HG03378 (cell line): Measurements from ENCODE around the gene A3GALT2.

Source experiments
- ATAC-seq: cut with Tn5 transposase; IDR thresholded peaks from one replicate; pipeline ENCODE4 v1.9.1; 2021; ENCODE audit warnings: mild to moderate bottlenecking, moderate library complexity; ENCODE audit not compliant: unreplicated experiment

The A3GALT2 gene

GRCh38 chr1:33350611-33351280, 29.8 kb upstream of the A3GALT2 start:
- no peak for ATAC-seq

GRCh38 chr1:33349778-33350610, 29.1 kb upstream of the A3GALT2 start:
- peak; percentile 54 for ATAC-seq

GRCh38 chr1:33349081-33349759, 28.3 kb upstream of the A3GALT2 start:
- ATAC-seq, result peak; percentile 10

GRCh38 chr1:33348676-33349080, 27.8 kb upstream of the A3GALT2 start:
- ATAC-seq, result no peak

- no peak for ATAC-seq
Measured at GRCh38 chr1:33348194-33348593, 27.3 kb upstream of the A3GALT2 start.

GRCh38 chr1:33347650-33347992, 26.7 kb upstream of the A3GALT2 start:
- ATAC-seq, result no peak

GRCh38 chr1:33346927-33347649, 26.2 kb upstream of the A3GALT2 start:
- ATAC-seq, result no peak

- ATAC-seq, result no peak
Measured at GRCh38 chr1:33346533-33346926, 25.6 kb upstream of the A3GALT2 start.

- ATAC-seq, result no peak
Measured at GRCh38 chr1:33344896-33345560, 24.1 kb upstream of the A3GALT2 start.

GRCh38 chr1:33343539-33343938, 22.6 kb upstream of the A3GALT2 start:
- no peak for ATAC-seq

GRCh38 chr1:33342041-33342723, 21.3 kb upstream of the A3GALT2 start:
- no peak for ATAC-seq

GRCh38 chr1:33341190-33341589, 20.3 kb upstream of the A3GALT2 start:
- ATAC-seq, result no peak

- ATAC-seq, result no peak
Measured at GRCh38 chr1:33339413-33339812, 18.5 kb upstream of the A3GALT2 start.

GRCh38 chr1:33338440-33339211, 17.7 kb upstream of the A3GALT2 start:
- no peak for ATAC-seq

- ATAC-seq, result no peak
Measured at GRCh38 chr1:33338048-33338439, 17.1 kb upstream of the A3GALT2 start.

GRCh38 chr1:33337441-33337840, 16.5 kb upstream of the A3GALT2 start:
- ATAC-seq, result no peak

GRCh38 chr1:33336580-33336979, 15.7 kb upstream of the A3GALT2 start:
- no peak for ATAC-seq

- ATAC-seq, result no peak
Measured at GRCh38 chr1:33335020-33335419, 14.1 kb upstream of the A3GALT2 start.

- ATAC-seq, result no peak
Measured at GRCh38 chr1:33334081-33334552, 13.2 kb upstream of the A3GALT2 start.
